Trophoblast cell (in vitro differentiated cells and primary cell): ENCODE results near the gene AGPAT3.
A peak's percentile ranks its signal among the peaks of the same experiment; 100 is the strongest.

Source experiments
- DNase-seq, 2 donors: peaks; one replicate each; pipeline ENCODE4 v3.0.0-alpha.2; 2016
- H2AFZ ChIP-seq: 2 replicates; pipeline ENCODE4 v1.6.1; 2013; ENCODE audit warnings: low read length, moderate library complexity, mild to moderate bottlenecking; ENCODE audit not compliant: insufficient read depth, poor library complexity
- H2AK5ac ChIP-seq: 2 replicates; pipeline ENCODE4 v1.6.1; 2013; ENCODE audit warnings: mild to moderate bottlenecking, low read length
- H2BK120ac ChIP-seq: 2 replicates; pipeline ENCODE4 v1.6.1; 2013; ENCODE audit warnings: low read length, mild to moderate bottlenecking, moderate library complexity; ENCODE audit not compliant: insufficient read depth, poor library complexity
- H2BK12ac ChIP-seq: 2 replicates; pipeline ENCODE4 v1.6.1; 2013; ENCODE audit warnings: mild to moderate bottlenecking, low read length, moderate library complexity
- H2BK5ac ChIP-seq: 2 replicates; pipeline ENCODE4 v1.6.1; 2013; ENCODE audit warnings: low read length, low read depth, moderate library complexity, mild to moderate bottlenecking; ENCODE audit not compliant: poor library complexity
- H3K14ac ChIP-seq: 2 replicates; pipeline ENCODE4 v1.6.1; 2013; ENCODE audit warnings: mild to moderate bottlenecking, low read length
- H3K18ac ChIP-seq: 2 replicates; pipeline ENCODE4 v1.6.1; 2013; ENCODE audit warnings: mild to moderate bottlenecking, low read length
- H3K23ac ChIP-seq: 2 replicates; pipeline ENCODE4 v1.6.1; 2013; ENCODE audit warnings: low read length
- H3K27ac ChIP-seq: 2 replicates; pipeline ENCODE4 v1.5.1; 2013; ENCODE audit warnings: low read depth, mild to moderate bottlenecking, inconsistent platforms, low read length, moderate library complexity
- H3K27me3 ChIP-seq: 2 replicates; pipeline ENCODE4 v1.6.1; 2013; ENCODE audit warnings: inconsistent platforms, mild to moderate bottlenecking, low read length, moderate library complexity; ENCODE audit not compliant: insufficient read depth
- H3K36me3 ChIP-seq, 2 experiments: 1 replicate in 1 of 2; 2 replicates in 1 of 2; pipeline ENCODE4 v1.6.1; 2013; ENCODE audit warnings: low read length in 2 of 2, mild to moderate bottlenecking in 2 of 2, moderate library complexity in 1 of 2; ENCODE audit not compliant: insufficient read depth in 2 of 2, control insufficient read depth in 1 of 2
- H3K4ac ChIP-seq: 2 replicates; pipeline ENCODE4 v1.6.1; 2013; ENCODE audit warnings: low read depth, mild to moderate bottlenecking, low read length, moderate library complexity
- H3K4me1 ChIP-seq, 2 experiments: 1 replicate in 1 of 2; 2 replicates in 1 of 2; pipeline ENCODE4 v1.6.1; 2013; ENCODE audit warnings: low read length in 2 of 2, mild to moderate bottlenecking in 2 of 2, moderate library complexity in 1 of 2; ENCODE audit not compliant: insufficient read depth in 2 of 2, control insufficient read depth in 1 of 2
- H3K4me2 ChIP-seq: 2 replicates; pipeline ENCODE4 v1.6.1; 2013; ENCODE audit warnings: inconsistent platforms, mild to moderate bottlenecking, low read length, moderate library complexity
- H3K4me3 ChIP-seq: 2 replicates; pipeline ENCODE4 v1.5.1; 2013; ENCODE audit warnings: mild to moderate bottlenecking, low read depth, low read length, inconsistent platforms
- H3K79me1 ChIP-seq: one replicate; pipeline ENCODE4 v1.6.1; 2013; ENCODE audit warnings: low read length
- H3K79me2 ChIP-seq: 2 replicates; pipeline ENCODE4 v1.6.1; 2013; ENCODE audit warnings: low read length, mild to moderate bottlenecking; ENCODE audit not compliant: control insufficient read depth, insufficient read depth, poor library complexity
- H3K9ac ChIP-seq: 2 replicates; pipeline ENCODE4 v1.6.1; 2013; ENCODE audit warnings: mild to moderate bottlenecking, low read length
- H3K9me3 ChIP-seq: 2 replicates; pipeline ENCODE4 v1.6.1; 2013; ENCODE audit warnings: low read depth, mild to moderate bottlenecking, control low read depth, inconsistent platforms, low read length; ENCODE audit not compliant: insufficient read depth
- H4K12ac ChIP-seq: 2 replicates; pipeline ENCODE4 v1.6.1; 2013; ENCODE audit warnings: low read depth, mild to moderate bottlenecking, low read length, moderate library complexity
- H4K8ac ChIP-seq: 2 replicates; pipeline ENCODE4 v1.6.1; 2013; ENCODE audit warnings: low read depth, mild to moderate bottlenecking, low read length, moderate library complexity
- H4K91ac ChIP-seq: one replicate; pipeline ENCODE4 v1.6.1; 2013; ENCODE audit warnings: low read depth, mild to moderate bottlenecking, low read length, moderate library complexity
- WGBS: extraction: QIAGEN DNeasy Blood & Tissue Kit; methylation state at CpG from one replicate; pipeline ENCODE4 v1.1.7; 2013; ENCODE audit warnings: missing lambda C conversion rate; ENCODE audit not compliant: insufficient read length, insufficient coverage; ENCODE audit errors: extremely low coverage; 5-methylcytosine and 5-hydroxymethylcytosine counted together

The AGPAT3 gene

GRCh38 chr21:43826623-43826974 is 38.4 kb upstream of the AGPAT3 start:
- H3K4me1 ChIP-seq = no peaks in the 10 kb centered on the region
- WGBS = no CpG with 5 or more reads among the region's 8 CpGs

DNA sequence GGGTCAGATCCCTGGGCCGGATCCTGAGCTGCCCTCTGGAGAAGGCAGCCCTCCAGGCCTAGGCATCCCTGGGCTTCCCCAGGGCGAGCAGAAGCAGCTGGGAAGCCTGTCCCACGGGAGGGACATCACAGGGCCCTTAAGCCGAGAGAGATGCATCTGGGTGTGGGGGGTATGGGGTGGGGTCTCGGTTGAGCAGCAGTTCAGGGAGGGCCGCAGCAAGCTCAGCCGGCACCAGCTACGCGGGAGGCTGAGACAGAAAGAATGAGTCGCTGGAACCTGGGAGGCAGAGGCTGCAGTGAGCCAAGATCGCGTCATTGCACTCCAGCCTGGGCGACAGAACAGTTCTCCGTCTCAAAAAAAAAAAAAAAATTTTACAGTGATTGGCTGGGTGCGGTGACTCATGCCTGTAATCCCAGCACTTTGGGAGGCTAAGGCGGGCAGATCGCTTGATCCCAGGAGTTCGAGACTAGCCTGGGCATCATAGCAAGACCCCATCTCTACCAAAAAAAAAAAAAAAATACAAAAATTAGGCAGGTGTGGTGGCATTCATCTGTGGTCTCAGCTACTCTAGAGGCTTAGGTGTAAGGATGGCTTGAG is 37.9 kb upstream of the AGPAT3 start:
- Histone ChIP-seq H3K79me2 (no peaks in the 10 kb centered on the region), H3K14ac (no peak overlapping the region), H2AFZ (no peak overlapping the region), H3K9ac (no peak overlapping the region), H3K4me3 (no peak overlapping the region), H2BK12ac (no peak overlapping the region), H2BK5ac (no peak overlapping the region), H2BK120ac (no peak overlapping the region), H4K91ac (no peak overlapping the region), H3K18ac (no peak overlapping the region), H3K27me3 (no peaks in the 10 kb centered on the region), H3K27ac (no peak overlapping the region), H3K36me3 (no peaks in the 10 kb centered on the region), H3K79me1 (no peaks in the 10 kb centered on the region), H3K23ac (no peak overlapping the region), H3K4me2 (no peak overlapping the region), H3K4me1 (no peaks in the 10 kb centered on the region), H2AK5ac (no peak overlapping the region), H3K4ac (no peak overlapping the region), H4K8ac (no peak overlapping the region), H4K12ac (no peak overlapping the region), H3K9me3 (no peaks in the 10 kb centered on the region)
- no peak for DNase-seq
- WGBS = no CpG with 5 or more reads among the region's 18 CpGs

More at GRCh38 chr21:43826623-43826974, 38.4 kb upstream of the AGPAT3 start:
- no peak for DNase-seq
- H3K4me3 ChIP-seq = no peak overlapping the region
- H3K14ac ChIP-seq = no peak overlapping the region
- no peak overlapping the region for H3K23ac ChIP-seq
- no peak overlapping the region for H4K91ac ChIP-seq
- no peak overlapping the region for H2BK12ac ChIP-seq
- H3K9me3 ChIP-seq = no peaks in the 10 kb centered on the region
- H3K79me1 ChIP-seq = no peaks in the 10 kb centered on the region
- H2AFZ ChIP-seq = no peak overlapping the region
- no peaks in the 10 kb centered on the region for H3K36me3 ChIP-seq
- H3K79me2 ChIP-seq = no peaks in the 10 kb centered on the region
- no peaks in the 10 kb centered on the region for H3K27me3 ChIP-seq
- no peak overlapping the region for H2AK5ac ChIP-seq
- no peak overlapping the region for H3K9ac ChIP-seq
- no peak overlapping the region for H3K27ac ChIP-seq
- no peak overlapping the region for H2BK120ac ChIP-seq
- H4K12ac ChIP-seq = no peak overlapping the region
- no peak overlapping the region for H3K4me2 ChIP-seq
- H4K8ac ChIP-seq = no peak overlapping the region
- H3K4ac ChIP-seq = no peak overlapping the region
- no peak overlapping the region for H3K18ac ChIP-seq
- no peak overlapping the region for H2BK5ac ChIP-seq

DNA sequence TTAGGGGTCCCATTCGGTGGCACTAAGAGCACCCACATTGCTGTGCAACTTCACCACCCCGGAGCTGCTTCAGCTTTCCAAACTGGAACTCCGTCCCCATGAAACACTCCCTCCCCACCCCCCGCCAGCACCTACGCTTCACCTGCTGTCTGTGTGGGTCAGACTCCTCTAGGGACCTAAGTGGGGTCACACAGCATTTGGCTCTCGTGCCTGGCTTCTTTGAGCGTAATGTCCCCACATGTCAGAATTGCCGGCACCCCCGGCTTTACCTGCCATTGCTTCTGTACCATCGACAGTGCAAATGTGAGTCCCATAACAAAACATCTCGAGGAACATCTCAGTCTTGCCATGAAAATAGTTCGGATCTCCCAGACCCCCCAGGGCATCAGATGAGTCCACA is 35.9 kb upstream of the AGPAT3 start:
- Histone ChIP-seq H3K14ac (no peak overlapping the region), H3K27me3 (no peaks in the 10 kb centered on the region), H3K18ac (no peak overlapping the region), H4K91ac (no peak overlapping the region), H3K4me1 (no peaks in the 10 kb centered on the region), H3K23ac (no peak overlapping the region), H2BK5ac (no peak overlapping the region), H2BK120ac (no peak overlapping the region), H3K36me3 (no peaks in the 10 kb centered on the region), H2AK5ac (no peak overlapping the region), H3K4ac (no peak overlapping the region), H2AFZ (no peak overlapping the region), H3K4me2 (no peak overlapping the region), H3K9ac (no peak overlapping the region), H4K12ac (no peak overlapping the region), H2BK12ac (no peak overlapping the region), H4K8ac (no peak overlapping the region), H3K79me1 (no peaks in the 10 kb centered on the region), H3K79me2 (no peaks in the 10 kb centered on the region), H3K9me3 (peaks cover 2% of the 10 kb centered on the region), H3K4me3 (no peak overlapping the region), H3K27ac (no peak overlapping the region)
- DNase-seq = no peak
- WGBS = no CpG with 5 or more reads among the region's 12 CpGs

DNA sequence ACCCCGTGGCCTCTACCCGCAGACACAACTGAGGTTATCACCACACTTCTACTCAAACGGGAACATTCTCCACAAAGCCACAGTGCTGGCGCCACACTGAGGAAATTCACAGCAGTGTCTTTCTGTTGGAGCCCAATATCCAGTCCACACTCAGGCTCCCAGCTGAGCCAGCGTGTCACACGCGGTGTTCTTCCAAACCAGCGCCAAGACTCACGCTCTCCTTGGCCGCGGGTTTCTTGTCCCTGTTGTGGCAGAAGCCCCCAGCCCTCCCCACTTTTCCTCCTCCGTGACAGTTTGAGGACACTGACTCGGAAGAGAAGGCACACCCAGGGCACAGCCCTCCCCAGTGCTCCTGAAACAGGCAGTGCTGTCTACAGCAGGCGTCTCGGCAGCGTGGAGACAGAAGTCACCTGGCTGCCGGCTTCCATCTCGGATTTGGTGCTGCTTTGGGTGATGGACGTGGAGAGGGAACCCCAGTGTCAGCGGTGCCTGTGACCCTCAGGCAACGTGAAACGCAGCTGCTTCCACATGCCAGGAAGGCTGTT is 35.4 kb upstream of the AGPAT3 start:
- no peaks in the 10 kb centered on the region for H3K4me1 ChIP-seq

More for the DNA sequence above, 35.4 kb upstream of the AGPAT3 start:
- H3K9ac ChIP-seq = no peak overlapping the region
- H4K12ac ChIP-seq = no peak overlapping the region
- H2AK5ac ChIP-seq = no peak overlapping the region
- no peak overlapping the region for H4K91ac ChIP-seq
- no peak overlapping the region for H2BK120ac ChIP-seq
- no CpG with 5 or more reads among the region's 22 CpGs for WGBS
- H3K36me3 ChIP-seq = no peaks in the 10 kb centered on the region
- H3K23ac ChIP-seq = no peak overlapping the region
- H3K4ac ChIP-seq = no peak overlapping the region
- H3K79me1 ChIP-seq = no peaks in the 10 kb centered on the region
- peak in 1 of 2 donors; percentile 5 for DNase-seq
- H3K18ac ChIP-seq = no peak overlapping the region
- no peaks in the 10 kb centered on the region for H3K27me3 ChIP-seq
- peaks cover 2% of the 10 kb centered on the region for H3K9me3 ChIP-seq
- no peak overlapping the region for H3K27ac ChIP-seq
- H2AFZ ChIP-seq = no peak overlapping the region
- H2BK12ac ChIP-seq = no peak overlapping the region
- H4K8ac ChIP-seq = no peak overlapping the region
- no peak overlapping the region for H2BK5ac ChIP-seq
- H3K4me3 ChIP-seq = no peak overlapping the region
- no peak overlapping the region for H3K4me2 ChIP-seq
- no peaks in the 10 kb centered on the region for H3K79me2 ChIP-seq
- no peak overlapping the region for H3K14ac ChIP-seq
